GM19452 (cell line): ENCODE measurements around the gene ZDHHC8.

ENCODE experiments used
- ATAC-seq: cut with Tn5 transposase; IDR thresholded peaks from one replicate; pipeline ENCODE4 v1.9.1; 2021; ENCODE audit not compliant: unreplicated experiment

The ZDHHC8 gene

GRCh38 chr22:20192293-20192971 is 60.8 kb downstream of the ZDHHC8 start:
- ATAC-seq = no peak

- ATAC-seq = no peak
These were observed 61.6 kb downstream of the ZDHHC8 start for GRCh38 chr22:20192972-20193760.

- ATAC-seq = no peak
These were observed 62.3 kb downstream of the ZDHHC8 start for GRCh38 chr22:20193761-20194494.

GRCh38 chr22:20194681-20195593 is 63.3 kb downstream of the ZDHHC8 start:
- no peak for ATAC-seq

GRCh38 chr22:20196094-20196842 is 64.7 kb downstream of the ZDHHC8 start:
- no peak for ATAC-seq
